Activated CD4-positive, CD25-positive, alpha-beta regulatory T cell treated with anti-CD3 and anti-CD28 coated beads, Interleukin-2, amount 50 U/mL, for 24 hours (primary cell): ENCODE measurements around the gene RMND1.
A peak's percentile ranks its signal among the peaks of the same experiment; 100 is the strongest.
"Not testable (repeated sequence)": the region's sequence is repeated elsewhere in the genome, so short reads cannot be mapped to it uniquely, and the experiment has no call there.

ENCODE experiments used
- ATAC-seq, 2 donors: fragments of 150-1000 bp; cut with Tn5 transposase; one replicate each; pipeline ENCODE4 v1.10.0; 2021; ENCODE audit warnings: mild to moderate bottlenecking in 1 of 2, moderate library complexity in 1 of 2

RMND1 gene

GRCh38 chr6:151413372-151414145, 38.4 kb downstream of the RMND1 start:
- ATAC-seq = peak; percentile 90 to 97

- no peak for ATAC-seq
Measured at GRCh38 chr6:151412909-151413308, 39.0 kb downstream of the RMND1 start.

- ATAC-seq = no peak
Measured at GRCh38 chr6:151409679-151410078, 42.2 kb downstream of the RMND1 start.

GRCh38 chr6:151409260-151409659, 42.7 kb downstream of the RMND1 start:
- ATAC-seq = no peak

GRCh38 chr6:151408858-151409257, 43.1 kb downstream of the RMND1 start:
- no peak for ATAC-seq

- ATAC-seq = no peak
Measured at GRCh38 chr6:151403919-151404308, 48.0 kb downstream of the RMND1 start.

- no peak for ATAC-seq
Measured at GRCh38 chr6:151402228-151402627, 49.7 kb downstream of the RMND1 start.

GRCh38 chr6:151400473-151400872, 51.5 kb downstream of the RMND1 start:
- no peak for ATAC-seq

GRCh38 chr6:151399679-151400078, 52.2 kb downstream of the RMND1 start:
- peak in 1 of 2 donors; percentile 36 for ATAC-seq

- no peak for ATAC-seq
Measured at GRCh38 chr6:151393410-151393809, 58.5 kb downstream of the RMND1 start.

- no peak for ATAC-seq
Measured at GRCh38 chr6:151392427-151392826, 59.5 kb downstream of the RMND1 start.

GRCh38 chr6:151391471-151392413, 60.2 kb downstream of the RMND1 start, which contains the start of gene ZBTB2:
ZBTB2 (minus strand) TSS chr6:151391559; CDS start chr6:151373637, 17,922 bp downstream.
- ATAC-seq = peak; percentile 2 to 9

GRCh38 chr6:151390851-151391470, 61.0 kb downstream of the RMND1 start:
- ATAC-seq = peak; percentile 1 to 3

GRCh38 chr6:151390276-151390850, 61.6 kb downstream of the RMND1 start:
- peak; percentile 83 to 86 for ATAC-seq

GRCh38 chr6:151389618-151390275, 62.2 kb downstream of the RMND1 start:
- ATAC-seq = peak; percentile 69 to 74

- ATAC-seq = no peak
Measured at GRCh38 chr6:151388997-151389617, 62.8 kb downstream of the RMND1 start.

GRCh38 chr6:151388236-151388635, 63.7 kb downstream of the RMND1 start:
- ATAC-seq = no peak

- no peak for ATAC-seq
Measured at GRCh38 chr6:151387175-151387970, 64.6 kb downstream of the RMND1 start.

- no peak for ATAC-seq
Measured at GRCh38 chr6:151385177-151385576, 66.7 kb downstream of the RMND1 start.

GRCh38 chr6:151384151-151384550, 67.8 kb downstream of the RMND1 start:
- no peak for ATAC-seq

- ATAC-seq = not testable (repeated sequence)
Measured at GRCh38 chr6:151382631-151383030, 69.3 kb downstream of the RMND1 start.
